Frontal cortex (tissue), 4 donors: ENCODE data around the gene PLEKHG4B. TPM values are rescaled to one million over a fixed set of nuclear protein-coding genes. Genes with fewer than 3 reads are reported as not detected.

ENCODE experiments used
- DNase-seq, 2 donors: peaks; one replicate each; pipeline ENCODE4 v3.0.0; 2012; ENCODE audit warnings: low spot score in 2 of 2
- FAIRE-seq: peaks from 2 replicates; lab custom pipeline; 2012; peaks lifted over from hg19 to GRCh38; lab: Jason Lieb, UNC
- total RNA-seq: library from RNA; depleted of rRNA; stranded (reverse); fragments of >200 nt; gene quantifications from one replicate; pipeline ENCODE4 v1.2.3, GENCODE V29; 2014
- donor health status: control.
- donor health status: control.
- donor health status: control.

Gene PLEKHG4B
- total RNA-seq, 1 donor from 2014 or later, result 3.7 TPM

GRCh38 chr5:119486-120097 lies 27.6 kb downstream of the PLEKHG4B start:
- FAIRE-seq (no peak), DNase-seq (no peak)

GRCh38 chr5:121432-121831 lies 29.5 kb downstream of the PLEKHG4B start:
- DNase-seq, result no peak
- no peak for FAIRE-seq

- DNase-seq (no peak), FAIRE-seq (no peak)
Observed at GRCh38 chr5:125815-126214, 33.8 kb downstream of the PLEKHG4B start.

- FAIRE-seq (no peak), DNase-seq (no peak)
Observed at GRCh38 chr5:126806-127205, 34.8 kb downstream of the PLEKHG4B start.

- no peak for DNase-seq
- FAIRE-seq, result no peak
Observed at GRCh38 chr5:127886-128285, 35.9 kb downstream of the PLEKHG4B start.

- no peak for FAIRE-seq
- no peak for DNase-seq
Observed at GRCh38 chr5:128446-128845, 36.5 kb downstream of the PLEKHG4B start.

GRCh38 chr5:129148-129547 lies 37.2 kb downstream of the PLEKHG4B start:
- DNase-seq, result no peak
- no peak for FAIRE-seq

GRCh38 chr5:129820-130219 lies 37.9 kb downstream of the PLEKHG4B start:
- no peak for DNase-seq
- FAIRE-seq, result no peak

- FAIRE-seq, result no peak
- DNase-seq, result no peak
Observed at GRCh38 chr5:130601-131131, 38.7 kb downstream of the PLEKHG4B start.

- FAIRE-seq (no peak), DNase-seq (no peak)
Observed at GRCh38 chr5:136901-137300, 44.9 kb downstream of the PLEKHG4B start.

GRCh38 chr5:137741-138140 lies 45.8 kb downstream of the PLEKHG4B start:
- FAIRE-seq (no peak), DNase-seq (no peak)

- DNase-seq (no peak), FAIRE-seq (no peak)
Observed at GRCh38 chr5:138936-139335, 47.0 kb downstream of the PLEKHG4B start.

GRCh38 chr5:139579-140442 lies 47.8 kb downstream of the PLEKHG4B start:
- FAIRE-seq (no peak), DNase-seq (no peak)

GRCh38 chr5:140443-140829 lies 48.5 kb downstream of the PLEKHG4B start:
- DNase-seq (no peak), FAIRE-seq (no peak)

GRCh38 chr5:141211-141610 lies 49.2 kb downstream of the PLEKHG4B start:
- FAIRE-seq, result no peak
- DNase-seq, result no peak

GRCh38 chr5:141761-142160 lies 49.8 kb downstream of the PLEKHG4B start:
- no peak for FAIRE-seq

GRCh38 chr5:142246-142810 lies 50.4 kb downstream of the PLEKHG4B start:
- DNase-seq (no peak), FAIRE-seq (no peak)

More at GRCh38 chr5:141761-142160, 49.8 kb downstream of the PLEKHG4B start:
- DNase-seq, result no peak

GRCh38 chr5:143041-143440 lies 51.1 kb downstream of the PLEKHG4B start:
- FAIRE-seq, result no peak
- no peak for DNase-seq

- no peak for DNase-seq
- no peak for FAIRE-seq
Observed at GRCh38 chr5:144941-145340, 53.0 kb downstream of the PLEKHG4B start.

- DNase-seq (no peak), FAIRE-seq (no peak)
Observed at GRCh38 chr5:145585-146323, 53.8 kb downstream of the PLEKHG4B start.
